HFF-Myc (cell line): Measurements from ENCODE around the gene OR2H1.

Source experiments
- DNase-seq: peaks from one replicate; pipeline ENCODE4 v3.0.0-alpha.2; 2011; ENCODE audit warnings: low read depth; ENCODE audit errors: extremely low read depth
- H3K4me3 ChIP-seq: replicated peaks from 2 replicates; pipeline ENCODE4 v1.5.1; 2011; ENCODE audit warnings: low read depth, mild to moderate bottlenecking, control low read depth, low read length
- TF ChIP-seq, protein P1 (sequence below): IDR thresholded peaks from 2 replicates; pipeline ENCODE4 v1.5.1; 2012; ENCODE audit warnings: mild to moderate bottlenecking, low read depth, low read length, control low read depth; ENCODE audit errors: missing control alignments

The OR2H1 gene

DNA sequence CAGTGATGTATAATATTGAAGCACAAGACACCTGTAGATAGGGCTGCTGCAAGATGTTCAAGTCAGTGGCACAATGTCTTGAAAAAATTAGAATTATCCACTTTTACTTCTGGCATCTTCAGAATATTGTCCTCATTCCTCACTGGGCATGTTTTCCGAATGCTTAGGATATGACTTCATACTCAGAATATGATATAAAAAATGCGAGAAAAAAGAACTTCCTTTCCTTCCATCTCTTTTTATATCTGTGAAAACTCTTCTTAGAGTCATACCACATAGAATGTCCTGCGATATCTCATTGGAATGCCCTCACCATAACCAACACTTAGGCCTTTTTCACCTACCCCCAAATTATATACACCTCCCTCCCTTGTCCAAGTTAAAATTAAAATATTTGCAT, 26.2 kb downstream of the OR2H1 start:
- TF ChIP-seq, protein P1, sequence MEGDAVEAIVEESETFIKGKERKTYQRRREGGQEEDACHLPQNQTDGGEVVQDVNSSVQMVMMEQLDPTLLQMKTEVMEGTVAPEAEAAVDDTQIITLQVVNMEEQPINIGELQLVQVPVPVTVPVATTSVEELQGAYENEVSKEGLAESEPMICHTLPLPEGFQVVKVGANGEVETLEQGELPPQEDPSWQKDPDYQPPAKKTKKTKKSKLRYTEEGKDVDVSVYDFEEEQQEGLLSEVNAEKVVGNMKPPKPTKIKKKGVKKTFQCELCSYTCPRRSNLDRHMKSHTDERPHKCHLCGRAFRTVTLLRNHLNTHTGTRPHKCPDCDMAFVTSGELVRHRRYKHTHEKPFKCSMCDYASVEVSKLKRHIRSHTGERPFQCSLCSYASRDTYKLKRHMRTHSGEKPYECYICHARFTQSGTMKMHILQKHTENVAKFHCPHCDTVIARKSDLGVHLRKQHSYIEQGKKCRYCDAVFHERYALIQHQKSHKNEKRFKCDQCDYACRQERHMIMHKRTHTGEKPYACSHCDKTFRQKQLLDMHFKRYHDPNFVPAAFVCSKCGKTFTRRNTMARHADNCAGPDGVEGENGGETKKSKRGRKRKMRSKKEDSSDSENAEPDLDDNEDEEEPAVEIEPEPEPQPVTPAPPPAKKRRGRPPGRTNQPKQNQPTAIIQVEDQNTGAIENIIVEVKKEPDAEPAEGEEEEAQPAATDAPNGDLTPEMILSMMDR = no peak
- no peak for DNase-seq
- H3K4me3 ChIP-seq = no peak overlapping the region

DNA sequence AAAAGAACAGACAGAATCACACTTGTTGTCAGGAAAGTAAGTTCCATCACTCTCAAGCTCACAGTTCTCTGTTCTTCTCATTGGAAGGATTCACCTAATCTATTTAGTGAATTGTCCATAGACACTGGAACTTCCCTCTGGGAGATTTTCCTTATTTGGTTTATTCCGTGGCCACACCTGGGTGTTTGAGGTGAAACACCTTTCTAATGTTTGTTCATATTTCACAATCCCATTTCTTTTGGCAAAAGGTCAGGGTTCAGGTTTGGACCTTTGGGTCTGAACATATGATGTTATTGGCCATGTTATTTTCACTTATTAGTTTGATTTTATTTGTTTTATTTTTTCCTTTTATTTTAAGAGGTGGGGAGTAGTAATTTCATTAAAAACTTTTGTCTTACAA, 26.8 kb downstream of the OR2H1 start:
- TF ChIP-seq, protein P1 = no peak
- no peak overlapping the region for H3K4me3 ChIP-seq
- no peak for DNase-seq

DNA sequence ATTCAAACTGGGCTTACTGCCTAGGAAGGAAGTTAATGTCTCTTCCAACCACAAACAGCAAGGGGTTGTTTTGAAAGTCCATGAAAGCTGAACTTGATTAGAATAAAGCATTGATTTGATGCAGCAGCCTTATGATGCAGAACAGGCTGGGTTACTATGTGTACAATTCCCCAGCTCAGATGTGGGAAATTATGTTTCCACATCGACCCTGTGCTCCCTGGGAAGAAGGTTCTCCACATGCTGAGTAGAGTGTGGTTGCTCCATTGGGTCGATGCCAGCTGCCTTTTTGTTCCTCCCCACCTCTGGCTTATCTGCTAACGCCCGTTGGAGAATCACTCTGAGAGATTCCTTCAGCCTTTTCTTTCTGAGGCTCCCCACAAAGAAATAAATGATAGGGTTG, 29.6 kb downstream of the OR2H1 start:
- no peak for DNase-seq
- TF ChIP-seq, protein P1 = no peak
- no peak overlapping the region for H3K4me3 ChIP-seq

DNA sequence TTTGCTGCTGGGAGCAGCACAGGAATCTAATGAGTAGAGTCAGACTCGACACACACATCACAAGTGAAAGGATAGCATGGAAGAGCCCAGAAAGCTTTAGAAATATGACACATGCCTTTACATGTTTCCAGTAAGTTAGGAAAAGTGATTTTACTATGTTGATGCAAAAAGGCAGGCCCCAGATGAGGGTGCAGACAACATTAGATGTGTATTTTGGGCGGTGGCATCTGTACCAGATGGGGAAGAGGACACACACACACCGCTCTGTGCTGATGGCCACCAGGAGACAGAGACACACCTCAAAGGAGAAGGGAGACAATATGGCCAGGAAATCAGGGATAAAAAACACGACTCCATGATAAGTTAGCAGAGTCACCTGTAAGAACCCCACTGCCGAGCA, 30.2 kb downstream of the OR2H1 start:
- H3K4me3 ChIP-seq = no peak overlapping the region
- no peak for DNase-seq
- TF ChIP-seq, protein P1 = no peak

DNA sequence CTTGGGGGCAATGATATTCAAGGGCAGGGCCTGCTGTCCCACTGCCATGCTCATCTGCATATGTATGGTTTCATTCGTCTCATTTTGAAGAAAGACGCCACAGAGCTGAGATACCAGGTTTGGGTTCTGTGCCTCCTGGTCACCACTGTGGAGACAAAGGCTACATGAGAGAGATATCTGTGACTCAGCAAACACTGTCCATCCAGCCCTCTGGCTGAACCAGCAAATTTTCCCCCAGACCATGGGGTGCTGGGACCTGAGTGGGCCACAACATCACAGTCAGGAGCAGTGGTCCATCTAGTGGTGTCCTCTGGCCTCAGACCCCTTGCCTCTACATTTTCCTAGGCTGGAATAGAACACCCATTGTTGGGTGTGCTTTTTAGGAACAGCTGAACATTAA, 30.7 kb downstream of the OR2H1 start, which contains the start of gene MAS1L:
Gene MAS1L, minus strand, starts transcription at position 297 of the 400 bp plus-strand sequence. Its CDS starts 54 bp downstream, at position 243.
- no peak for DNase-seq
- H3K4me3 ChIP-seq = no peak within 1 kb of the TSS
- TF ChIP-seq, protein P1 = no peak

DNA sequence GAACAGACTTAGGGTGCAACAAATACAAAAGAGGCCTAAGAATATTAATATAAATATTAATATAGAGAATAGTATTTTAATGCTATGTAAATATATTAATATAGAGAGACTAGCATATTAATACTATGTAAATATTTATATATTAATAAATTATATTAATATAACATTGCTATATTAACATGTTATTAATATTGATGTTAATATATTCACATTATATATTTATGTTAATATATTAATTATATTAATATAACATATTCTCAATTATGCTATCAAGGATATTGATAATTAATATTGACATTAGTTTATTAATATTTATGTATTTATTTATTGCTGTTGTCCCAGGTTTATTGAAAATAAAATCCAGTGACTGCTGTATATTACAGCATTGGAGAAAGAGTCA, 31.9 kb downstream of the OR2H1 start:
- TF ChIP-seq, protein P1 = no peak

DNA sequence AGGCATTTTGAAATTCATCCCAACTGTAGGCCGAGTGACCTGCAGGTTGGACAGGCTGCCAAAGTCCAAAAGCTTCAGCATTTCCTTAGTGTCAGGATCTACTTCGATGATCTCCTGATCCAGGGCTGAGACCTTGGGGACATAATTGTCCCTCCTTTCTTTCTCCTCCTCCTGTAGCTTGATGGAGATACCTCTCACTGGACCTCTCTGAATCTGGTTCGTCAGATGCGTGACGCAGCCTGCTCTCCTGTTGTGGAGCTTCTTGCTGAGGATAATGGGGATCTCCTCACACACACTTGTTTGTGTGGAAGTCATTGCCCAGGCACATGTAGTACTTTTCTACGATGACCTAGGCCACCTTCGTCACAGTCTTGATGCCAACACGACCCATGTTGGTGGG, 32.3 kb downstream of the OR2H1 start:
- no peak overlapping the region for H3K4me3 ChIP-seq
- TF ChIP-seq, protein P1 = no peak

More for the DNA sequence above, 31.9 kb downstream of the OR2H1 start:
- no peak overlapping the region for H3K4me3 ChIP-seq
- DNase-seq = no peak

More for the DNA sequence above, 32.3 kb downstream of the OR2H1 start:
- DNase-seq = no peak
